GM18505 (cell line): Measurements from ENCODE around the gene UQCRHL.

Experiments used
- ATAC-seq: cut with Tn5 transposase; IDR thresholded peaks from one replicate; pipeline ENCODE4 v1.9.1; 2021; ENCODE audit not compliant: unreplicated experiment
- POLR2A ChIP-seq: IDR thresholded peaks from 4 replicates; pipeline ENCODE4 v1.6.1; 2011; ENCODE audit warnings: borderline replicate concordance; ENCODE audit not compliant: insufficient read depth, insufficient read length; ENCODE audit errors: extremely low read depth

Gene UQCRHL

GRCh38 chr1:15797614-15798390, 9.6 kb downstream of the UQCRHL start:
- no peak for TF ChIP-seq POLR2A
- no peak for ATAC-seq

- no peak for ATAC-seq
- no peak for TF ChIP-seq POLR2A
These were observed 11.4 kb downstream of the UQCRHL start for GRCh38 chr1:15796086-15796462.

GRCh38 chr1:15788624-15789301, 18.7 kb downstream of the UQCRHL start:
- no peak for TF ChIP-seq POLR2A
- ATAC-seq, result no peak

GRCh38 chr1:15786581-15786980, 20.9 kb downstream of the UQCRHL start:
- ATAC-seq, result no peak
- no peak for TF ChIP-seq POLR2A

- ATAC-seq, result no peak
- no peak for TF ChIP-seq POLR2A
These were observed 21.8 kb downstream of the UQCRHL start for GRCh38 chr1:15785683-15786082.

GRCh38 chr1:15777909-15778707, 29.3 kb downstream of the UQCRHL start:
- no peak for ATAC-seq
- no peak for TF ChIP-seq POLR2A

GRCh38 chr1:15775706-15776105, 31.7 kb downstream of the UQCRHL start:
- TF ChIP-seq POLR2A, result no peak
- ATAC-seq, result no peak

- no peak for TF ChIP-seq POLR2A
- no peak for ATAC-seq
These were observed 35.5 kb downstream of the UQCRHL start for GRCh38 chr1:15771836-15772515.

- TF ChIP-seq POLR2A, result no peak
- no peak for ATAC-seq
These were observed 37.0 kb downstream of the UQCRHL start for GRCh38 chr1:15770313-15770962.

- TF ChIP-seq POLR2A, result no peak
These were observed 39.1 kb downstream of the UQCRHL start for GRCh38 chr1:15768388-15768787.

GRCh38 chr1:15767941-15768340, 39.5 kb downstream of the UQCRHL start:
- no peak for ATAC-seq
- TF ChIP-seq POLR2A, result no peak

More at GRCh38 chr1:15768388-15768787, 39.1 kb downstream of the UQCRHL start:
- no peak for ATAC-seq

GRCh38 chr1:15765495-15766194, 41.8 kb downstream of the UQCRHL start:
- no peak for TF ChIP-seq POLR2A
- ATAC-seq, result no peak

GRCh38 chr1:15764890-15765289, 42.6 kb downstream of the UQCRHL start:
- ATAC-seq, result no peak
- no peak for TF ChIP-seq POLR2A

- ATAC-seq, result no peak
- TF ChIP-seq POLR2A, result no peak
These were observed 43.1 kb downstream of the UQCRHL start for GRCh38 chr1:15764269-15764764.
